ENCODE results near the gene LRRK1. TPM values are rescaled to one million over a fixed set of nuclear protein-coding genes. Genes with fewer than 3 reads are reported as not detected.
"Not testable (repeated sequence)": the region's sequence is repeated elsewhere in the genome, so short reads cannot be mapped to it uniquely, and the experiment has no call there.

Gene LRRK1
- total RNA-seq, 1 donor: 20.2 TPM

DNA sequence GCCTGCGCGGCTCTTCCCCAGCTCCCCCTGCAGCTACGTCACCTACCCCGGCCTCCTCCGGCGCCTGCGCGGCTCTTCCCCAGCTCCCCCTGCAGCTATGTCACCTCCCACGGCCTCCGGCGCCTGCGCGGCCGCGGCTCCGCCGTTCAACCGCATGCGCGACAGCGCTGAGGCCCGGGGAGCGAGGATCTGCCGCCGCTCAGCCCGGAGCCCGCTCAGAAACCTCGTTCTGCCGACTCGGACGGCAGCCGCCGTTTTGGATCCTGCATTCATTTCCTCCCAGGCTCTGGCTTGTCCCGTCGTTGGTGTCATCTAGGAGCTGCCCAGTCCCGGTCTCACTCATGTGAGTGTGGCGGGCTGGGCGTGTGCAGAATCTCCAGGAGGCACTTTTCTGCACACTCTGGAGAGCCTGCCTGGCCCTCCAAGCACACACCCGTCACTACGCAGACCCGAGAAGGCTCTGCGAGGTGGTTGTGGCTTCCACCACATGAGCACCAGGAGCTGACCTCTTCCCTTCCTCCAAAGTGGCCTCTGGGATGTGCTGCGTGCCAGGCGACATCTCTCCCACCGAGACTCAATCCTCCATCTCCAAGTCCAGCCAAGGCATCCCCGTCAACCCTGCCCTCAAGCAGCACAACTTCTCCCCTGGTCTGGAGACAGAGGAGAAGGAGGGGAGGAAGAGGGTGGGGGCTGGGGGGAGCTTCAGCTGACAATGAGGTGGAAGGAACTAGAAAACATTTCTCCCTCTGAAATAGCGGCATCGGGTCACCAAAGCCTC, 167.4 kb downstream of the LRRK1 start:
- peak in 1 of 3 donors; percentile 63 for DNase-seq (ENCODE audit: low read depth in 2 of 3, low spot score in 2 of 3)

DNA sequence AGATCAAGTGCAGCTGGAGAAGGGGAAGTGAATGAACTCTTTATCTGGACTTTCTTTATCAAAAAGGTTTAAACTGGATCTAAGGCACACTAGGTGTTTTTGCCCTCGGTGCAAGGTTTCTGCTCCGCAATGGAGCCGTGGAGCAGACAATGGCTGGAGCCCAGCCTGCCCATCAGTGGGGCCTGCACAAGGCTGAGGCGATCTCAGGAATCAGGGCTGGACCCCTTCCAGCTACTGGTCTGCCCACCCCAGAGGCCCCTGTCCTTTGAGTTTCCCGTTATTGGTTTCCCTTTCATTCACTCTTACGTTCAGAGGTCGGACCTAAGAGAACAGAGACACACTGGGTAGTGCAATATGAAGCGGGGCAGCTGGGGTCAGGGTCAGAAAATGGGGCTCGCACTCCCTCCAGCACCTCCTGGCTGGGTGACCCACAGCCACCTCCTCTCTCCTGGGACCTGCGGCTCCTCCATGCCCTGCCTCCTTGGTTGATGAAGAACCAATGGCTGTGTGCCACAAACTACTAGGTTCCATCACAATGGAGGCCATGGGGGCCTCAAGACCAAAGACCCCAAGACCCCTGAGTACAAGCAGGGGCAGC, 168.1 kb downstream of the LRRK1 start:
- no peak for DNase-seq (ENCODE audit: low read depth in 2 of 3, low spot score in 2 of 3)

DNA sequence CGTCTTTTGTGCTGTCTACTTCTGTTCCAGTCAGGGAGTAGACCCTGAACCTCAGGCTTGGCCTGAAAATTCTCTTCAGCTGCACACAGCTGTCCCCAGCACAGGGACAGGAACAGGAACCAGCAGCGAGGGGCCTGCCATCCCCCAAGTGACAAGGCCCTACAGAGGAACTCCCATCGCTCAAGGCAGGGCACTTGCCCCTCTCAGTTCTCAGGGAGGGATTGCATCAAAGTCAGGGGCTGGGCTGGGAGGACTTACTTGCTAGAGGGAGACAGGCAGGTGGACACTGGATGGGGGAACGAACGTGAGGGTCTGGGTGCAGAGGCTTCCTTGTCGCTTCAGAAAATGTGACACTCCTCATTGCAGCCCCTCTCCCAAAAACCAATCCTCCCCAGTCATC, 169.1 kb downstream of the LRRK1 start:
- DNase-seq (ENCODE audit: low read depth in 2 of 3, low spot score in 2 of 3): peak in 1 of 3 donors; percentile 53

DNA sequence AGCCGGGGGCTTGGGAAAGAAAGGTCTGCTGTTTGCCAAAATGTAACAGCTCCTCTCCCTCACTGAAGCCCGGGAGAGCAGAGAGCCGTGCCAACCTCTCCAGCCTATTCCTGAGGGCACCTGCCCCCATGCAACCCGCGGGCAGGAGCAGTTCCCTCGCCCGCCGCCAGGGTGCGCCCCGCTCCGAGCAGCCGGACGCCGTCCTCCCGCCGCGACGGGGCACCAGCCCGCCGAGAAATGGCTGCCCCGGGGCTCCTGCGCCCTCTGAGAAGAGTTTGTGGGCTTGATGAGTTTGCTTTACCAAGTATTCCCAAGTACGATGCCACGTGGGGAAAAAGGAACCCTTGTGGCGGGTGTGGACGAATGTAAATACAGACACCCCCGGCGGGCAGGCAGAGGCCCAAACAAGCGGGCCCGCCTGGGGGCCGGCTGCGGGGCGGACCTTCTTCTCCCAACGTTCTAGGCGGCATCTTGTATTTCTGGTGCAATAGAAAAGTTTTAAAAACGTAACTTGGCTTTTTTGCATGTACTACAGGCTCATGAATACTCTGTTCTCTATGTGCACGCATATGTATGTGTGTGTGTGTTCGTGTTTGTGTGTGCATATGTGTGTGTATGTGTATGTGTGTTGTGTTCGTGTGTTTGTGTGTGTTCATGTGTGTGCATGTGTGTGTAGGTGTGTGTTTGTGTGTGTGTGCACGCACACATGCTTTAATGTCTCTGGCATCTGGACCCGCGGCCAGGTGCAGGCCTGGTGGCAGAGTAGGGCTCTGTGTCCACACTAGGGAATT, 169.8 kb downstream of the LRRK1 start:
- peak; percentile 52 to 65 (median 61) for DNase-seq (ENCODE audit: low read depth in 2 of 3, low spot score in 2 of 3)

DNA sequence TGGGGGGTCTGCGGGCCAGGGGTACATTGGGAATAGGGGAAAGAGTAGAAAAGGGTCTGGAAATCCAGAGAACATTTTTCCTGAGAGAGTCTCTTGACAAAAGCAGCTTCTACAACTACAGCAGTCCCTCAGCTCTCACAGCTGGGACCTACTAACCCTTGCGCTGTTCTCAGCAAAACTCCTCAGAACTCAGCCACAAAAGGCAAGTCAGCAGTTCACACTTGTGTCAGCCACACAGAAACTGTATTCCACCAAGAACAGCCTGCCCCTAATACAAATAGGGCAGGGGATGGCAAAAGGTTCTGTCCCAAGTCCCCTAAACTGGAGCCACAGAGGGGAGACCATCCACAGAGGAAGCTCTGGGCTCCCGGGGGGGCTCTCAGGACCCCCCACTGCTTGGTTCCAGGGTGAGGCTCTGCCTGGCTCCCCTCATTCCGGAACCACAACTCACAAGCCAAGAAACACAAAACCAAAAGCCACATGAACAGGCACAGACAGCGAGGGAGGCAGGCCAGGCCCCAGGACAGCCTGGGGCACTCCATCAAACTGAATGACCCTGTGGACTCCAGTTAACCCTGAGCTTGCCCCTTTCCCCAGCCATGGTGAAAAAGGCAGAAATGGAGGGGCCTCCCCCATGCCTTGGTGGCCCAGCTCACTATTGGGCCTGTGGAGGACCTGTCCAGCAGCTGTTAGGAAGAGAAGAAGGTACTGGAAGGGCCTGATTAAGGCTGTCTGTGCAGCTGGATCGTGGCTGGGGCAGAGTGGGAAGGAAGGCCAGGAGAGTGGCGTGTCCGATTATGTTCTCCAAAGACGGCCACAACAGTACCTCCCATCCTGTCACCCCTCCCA, 170.6 kb downstream of the LRRK1 start:
- DNase-seq (ENCODE audit: low read depth in 2 of 3, low spot score in 2 of 3): no peak

DNA sequence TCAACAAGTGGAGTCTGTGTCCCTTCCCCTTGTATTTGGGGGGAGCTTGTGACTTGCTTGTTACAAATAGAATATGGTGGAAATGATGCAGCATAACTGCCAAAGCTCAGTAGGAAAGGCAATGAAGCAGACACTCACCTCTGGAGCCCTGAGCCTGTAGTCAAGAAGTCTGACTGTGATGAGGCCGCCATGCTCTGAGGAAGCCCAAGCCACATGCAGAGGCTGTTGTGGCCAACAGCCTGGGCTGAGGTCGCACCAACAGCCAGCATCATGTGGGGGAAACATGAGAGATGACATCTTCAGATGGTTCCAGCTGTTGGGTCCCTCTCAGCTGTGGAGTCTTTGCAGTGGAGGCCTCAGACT, 171.3 kb downstream of the LRRK1 start:
- DNase-seq (ENCODE audit: low read depth in 2 of 3, low spot score in 2 of 3): peak in 1 of 3 donors; percentile 38

DNA sequence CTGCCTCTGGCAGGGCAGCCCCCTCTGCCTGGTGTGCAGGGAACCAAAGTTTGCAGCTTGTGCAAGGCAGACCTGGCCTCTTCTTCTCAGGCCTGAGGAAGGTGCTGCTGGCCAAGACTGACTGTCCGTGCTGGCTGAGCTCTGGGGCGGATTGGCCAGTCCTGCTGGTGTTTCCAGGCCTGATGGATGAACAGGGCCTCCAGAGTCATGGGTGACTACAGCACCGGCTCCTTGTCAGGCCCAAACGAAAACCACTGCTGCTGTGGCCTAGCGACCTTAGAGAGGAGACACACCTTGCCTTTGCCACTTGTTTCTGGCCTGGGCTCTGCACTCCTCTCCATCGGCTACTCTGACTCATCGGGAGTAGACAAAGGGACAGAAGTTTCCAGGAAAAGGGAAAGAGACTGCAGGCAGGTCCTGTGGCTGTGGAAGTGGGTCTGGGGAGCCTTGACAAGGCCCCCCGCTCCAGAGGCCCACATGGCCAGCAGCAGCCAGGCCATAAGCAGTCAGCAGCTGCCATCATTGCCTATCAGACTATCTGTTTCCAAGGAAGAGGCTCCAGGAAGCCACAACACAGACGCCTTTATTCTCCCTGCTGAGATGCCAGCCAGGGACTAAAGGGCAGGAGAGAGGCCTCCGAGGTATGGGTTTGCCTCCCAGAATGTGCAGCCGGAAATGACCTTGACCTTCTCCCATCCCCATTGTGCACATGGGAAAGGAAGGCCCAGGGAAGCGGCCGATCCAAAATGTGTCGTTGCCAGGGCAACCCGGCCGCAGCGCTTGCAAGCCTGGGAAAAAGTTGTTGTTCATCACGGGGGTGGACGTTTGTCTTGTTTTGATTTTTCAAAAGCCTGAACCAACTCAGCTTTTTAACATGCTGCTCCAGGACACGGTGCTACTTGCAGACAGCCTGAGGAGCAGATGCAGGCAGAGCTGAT, 172.2 kb downstream of the LRRK1 start:
- no peak for DNase-seq (ENCODE audit: low read depth in 2 of 3, low spot score in 2 of 3)

DNA sequence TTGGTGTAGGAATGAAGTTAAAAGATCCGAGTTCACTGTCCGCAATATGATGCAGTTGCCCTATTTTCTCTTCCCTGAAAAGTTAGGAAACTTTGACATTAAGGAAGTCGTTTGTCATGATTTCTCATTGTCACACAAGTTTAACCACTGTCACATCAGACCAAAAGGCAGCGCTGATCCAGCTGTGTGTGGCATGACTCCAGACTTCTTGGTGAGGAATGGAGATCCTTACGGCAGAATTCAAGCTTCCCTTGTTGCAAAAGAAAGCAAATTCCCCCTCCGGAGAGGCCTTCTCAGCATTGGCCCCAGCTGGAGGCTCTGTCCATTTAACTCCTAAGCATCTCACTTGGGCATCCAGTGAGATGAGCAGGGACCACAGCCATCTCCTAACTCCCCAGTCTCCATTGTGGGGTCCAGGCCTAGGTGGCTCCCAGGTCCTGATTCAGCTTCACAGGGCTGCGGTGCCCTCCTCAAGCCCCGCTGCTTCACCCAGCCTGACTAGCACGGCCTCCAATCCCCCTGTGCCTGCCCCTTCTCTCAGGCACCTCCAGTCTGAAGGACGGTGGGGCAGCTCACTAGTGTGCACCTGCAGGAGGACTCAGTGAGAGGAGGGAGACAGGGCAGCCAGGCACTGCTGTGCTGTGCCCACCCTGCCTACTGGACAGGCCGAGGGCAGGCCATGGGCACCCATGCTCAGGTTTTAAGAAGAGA, 173.2 kb downstream of the LRRK1 start:
- no peak for DNase-seq (ENCODE audit: low read depth in 2 of 3, low spot score in 2 of 3)

DNA sequence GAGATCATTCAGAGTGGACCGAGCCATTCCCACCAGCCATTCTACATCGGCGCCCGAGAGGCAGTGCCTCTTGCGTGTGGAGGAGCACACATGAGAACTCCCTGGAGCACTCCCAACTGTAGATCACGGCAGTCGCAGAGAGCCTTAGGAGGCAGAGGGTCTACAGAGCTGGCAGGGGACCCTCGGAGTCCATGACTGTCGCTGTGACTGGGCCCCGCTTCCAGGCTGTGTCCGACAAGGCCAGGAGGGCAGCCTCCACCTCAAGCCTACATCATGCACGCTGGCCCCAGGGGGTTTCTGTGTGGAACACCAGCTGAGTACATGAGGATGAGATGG, 173.7 kb downstream of the LRRK1 start:
- DNase-seq (ENCODE audit: low read depth in 2 of 3, low spot score in 2 of 3): no peak

DNA sequence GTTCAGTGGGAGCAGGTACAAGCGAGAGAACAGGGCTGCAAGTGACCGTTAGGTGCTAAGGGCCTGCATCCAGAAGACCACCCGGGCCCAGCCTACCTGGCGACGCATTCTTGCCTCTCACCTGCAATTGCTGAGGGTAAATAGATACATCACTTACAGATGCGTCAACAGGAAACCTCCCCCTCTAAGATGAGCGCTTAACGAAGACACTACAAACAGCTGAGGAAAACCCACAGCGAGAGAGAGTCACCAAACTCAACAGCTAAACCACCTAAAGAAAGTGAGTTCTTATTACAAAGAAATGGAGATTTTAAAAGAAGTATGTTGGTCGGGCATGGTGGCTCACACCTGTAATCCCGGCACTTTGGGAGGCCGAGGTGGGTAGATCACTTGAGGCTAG, 174.8 kb downstream of the LRRK1 start:
- no peak for DNase-seq (ENCODE audit: low read depth in 2 of 3, low spot score in 2 of 3)

DNA sequence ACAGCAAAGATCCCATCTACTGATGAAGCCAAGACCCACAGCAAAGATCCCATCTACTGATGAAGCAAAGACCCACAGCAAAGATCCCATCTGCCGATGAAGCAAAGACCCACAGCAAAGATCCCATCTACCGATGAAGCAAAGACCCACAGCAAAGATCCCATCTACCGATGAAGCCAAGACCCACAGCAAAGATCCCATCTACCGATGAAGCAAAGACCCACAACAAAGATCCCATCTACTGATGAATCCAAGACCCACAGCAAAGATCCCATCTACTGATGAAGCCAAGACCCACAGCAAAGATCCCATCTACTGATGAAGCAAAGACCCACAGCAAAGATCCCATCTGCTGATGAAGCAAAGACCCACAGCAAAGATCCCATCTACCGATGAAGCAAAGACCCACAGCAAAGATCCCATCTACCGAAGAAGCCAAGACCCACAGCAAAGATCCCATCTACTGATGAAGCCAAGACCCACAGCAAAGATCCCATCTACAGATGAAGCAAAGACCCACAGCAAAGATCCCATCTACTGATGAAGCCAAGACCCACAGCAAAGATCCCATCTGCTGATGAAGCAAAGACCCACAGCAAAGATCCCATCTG, 176.7 kb downstream of the LRRK1 start:
- not testable (repeated sequence) for DNase-seq (ENCODE audit: low read depth in 2 of 3, low spot score in 2 of 3)

DNA sequence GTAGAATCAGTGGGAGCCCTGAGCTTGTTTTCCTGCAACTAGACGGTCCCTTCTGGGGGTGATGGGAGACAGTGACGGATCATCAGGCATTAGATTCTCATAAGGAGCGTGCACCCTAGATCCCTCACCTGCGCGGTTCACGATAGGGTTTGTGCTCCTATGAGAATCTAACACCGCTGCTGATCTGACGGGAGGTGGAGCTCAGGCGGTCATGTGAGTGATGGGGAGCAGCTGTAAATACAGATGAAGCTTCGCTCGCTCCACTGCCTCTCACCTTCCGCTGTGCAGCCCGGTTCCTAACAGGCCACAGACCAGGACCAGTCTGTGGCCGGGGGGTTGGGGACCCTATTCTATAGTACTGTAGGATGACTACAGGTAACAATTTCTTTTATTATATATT, 178.0 kb downstream of the LRRK1 start:
- DNase-seq (ENCODE audit: low read depth in 2 of 3, low spot score in 2 of 3): no peak

DNA sequence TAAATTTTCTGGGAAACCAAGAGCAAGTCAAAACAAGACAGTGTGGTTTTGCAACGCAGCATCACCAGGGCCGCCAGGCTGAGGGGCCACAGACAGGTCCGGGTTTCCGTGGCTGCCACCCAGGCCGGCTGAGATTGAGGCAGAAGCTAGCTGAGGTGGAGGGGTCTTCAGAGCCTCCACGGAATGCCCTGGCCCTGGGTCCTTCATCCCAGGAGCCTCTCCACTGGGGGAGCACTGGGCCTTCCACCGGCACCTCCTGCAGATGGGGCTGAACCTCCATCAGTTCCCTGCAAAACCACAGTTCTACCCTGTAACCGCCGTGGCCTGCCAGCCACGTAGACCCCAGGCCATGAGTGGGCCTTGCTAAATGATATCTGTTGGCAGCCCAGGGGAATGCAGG, 180.0 kb downstream of the LRRK1 start:
- DNase-seq (ENCODE audit: low read depth in 2 of 3, low spot score in 2 of 3): no peak

DNA sequence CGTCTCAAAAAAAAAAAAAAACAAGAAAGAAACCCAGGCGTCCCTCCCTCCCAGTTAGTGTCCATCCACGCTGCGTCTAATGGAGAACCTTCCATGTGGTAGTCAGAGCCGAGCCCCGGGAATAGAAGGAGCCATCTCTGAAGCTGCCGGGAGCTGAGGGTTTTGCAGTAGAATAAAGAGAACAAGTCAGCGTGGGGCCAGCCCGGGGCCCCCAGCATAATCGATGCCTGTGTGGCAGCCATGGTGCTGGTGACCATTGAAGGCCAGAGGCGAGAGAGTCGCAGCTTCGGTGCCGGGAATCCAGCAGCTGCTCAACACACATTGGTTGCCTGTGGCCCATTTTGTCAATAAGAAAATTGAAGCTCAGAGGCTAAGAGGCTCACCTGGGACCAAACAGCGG, 181.0 kb downstream of the LRRK1 start:
- DNase-seq (ENCODE audit: low read depth in 2 of 3, low spot score in 2 of 3): no peak

DNA sequence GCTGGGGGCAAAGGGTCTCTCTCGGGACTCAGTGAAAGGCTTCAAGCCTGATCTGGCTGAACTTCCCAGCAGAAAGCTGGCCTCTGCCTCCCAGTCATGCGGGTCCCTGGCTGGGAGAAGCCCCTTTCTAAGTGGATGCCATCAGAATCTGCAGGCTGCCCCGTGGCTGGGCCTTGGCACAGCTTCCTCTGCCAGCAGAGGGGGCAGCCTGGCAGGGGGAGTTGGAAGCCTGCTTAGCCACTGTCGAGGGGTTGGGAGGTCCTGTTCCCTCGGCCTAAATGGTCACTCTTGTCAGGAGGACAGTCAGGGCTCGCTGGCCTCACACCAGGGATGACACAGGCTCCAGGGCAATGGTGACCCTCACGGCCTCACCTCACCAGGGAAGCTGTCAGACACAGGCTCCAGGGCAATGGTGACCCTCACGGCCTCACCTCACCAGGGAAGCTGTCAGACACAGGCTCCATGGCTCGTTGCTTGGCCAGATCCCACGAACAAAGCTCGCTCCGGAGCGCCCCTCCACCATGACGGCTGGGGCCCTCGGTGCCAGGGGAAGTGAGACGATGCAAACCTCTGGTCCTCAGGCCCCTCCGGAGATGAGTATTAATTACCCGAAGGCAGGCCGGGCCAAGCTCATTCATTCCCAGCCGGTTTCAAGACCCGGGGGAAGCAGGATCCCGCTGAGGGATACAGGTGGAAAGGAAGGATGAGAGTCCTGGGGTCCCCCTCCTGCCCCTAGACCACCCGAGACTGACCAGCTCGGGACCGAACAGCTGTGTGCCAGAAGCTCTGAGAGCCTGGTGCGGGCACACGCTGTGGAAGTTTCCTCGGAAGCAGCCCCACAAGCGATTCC, 181.7 kb downstream of the LRRK1 start:
- no peak for DNase-seq (ENCODE audit: low read depth in 2 of 3, low spot score in 2 of 3)

DNA sequence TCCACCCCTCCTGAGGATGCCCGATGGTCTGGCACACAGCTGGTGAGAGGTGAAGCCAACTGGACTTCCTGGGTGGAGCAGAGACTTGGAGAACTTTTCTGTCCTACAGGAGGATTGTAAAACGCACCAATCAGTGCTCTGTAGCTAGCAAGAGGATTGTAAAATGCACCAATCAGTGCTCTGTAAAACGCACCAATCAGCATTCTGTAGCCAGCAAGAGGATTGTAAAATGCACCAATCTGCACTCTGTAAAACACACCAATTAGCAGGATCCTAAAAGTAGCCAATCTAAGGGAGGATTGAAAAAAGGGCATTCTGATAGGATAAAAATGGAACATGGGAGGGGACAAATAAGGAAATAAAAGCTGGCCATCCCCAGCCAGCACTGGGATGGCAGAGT, 182.5 kb downstream of the LRRK1 start:
- DNase-seq (ENCODE audit: low read depth in 2 of 3, low spot score in 2 of 3): no peak

DNA sequence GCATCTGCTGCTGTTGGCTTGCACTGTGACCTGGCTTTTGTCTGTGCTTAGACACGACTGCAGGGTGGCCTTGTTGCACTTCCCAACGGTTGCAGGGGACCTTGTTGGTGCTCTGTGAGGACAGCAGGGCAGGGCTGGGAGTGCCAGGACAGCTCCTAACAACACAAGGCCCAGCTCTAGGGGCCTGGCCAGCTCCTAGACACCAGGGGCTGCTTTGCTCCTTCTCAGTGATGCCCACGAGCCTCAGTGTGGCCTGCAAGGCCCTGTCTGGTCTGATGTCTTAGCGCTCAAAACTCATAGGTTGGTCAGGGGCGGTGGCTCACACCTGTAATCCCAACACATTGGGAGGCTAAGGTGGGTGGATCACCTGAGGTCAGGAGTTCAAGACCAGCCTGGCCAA, 183.6 kb downstream of the LRRK1 start:
- no peak for DNase-seq (ENCODE audit: low read depth in 2 of 3, low spot score in 2 of 3)

DNA sequence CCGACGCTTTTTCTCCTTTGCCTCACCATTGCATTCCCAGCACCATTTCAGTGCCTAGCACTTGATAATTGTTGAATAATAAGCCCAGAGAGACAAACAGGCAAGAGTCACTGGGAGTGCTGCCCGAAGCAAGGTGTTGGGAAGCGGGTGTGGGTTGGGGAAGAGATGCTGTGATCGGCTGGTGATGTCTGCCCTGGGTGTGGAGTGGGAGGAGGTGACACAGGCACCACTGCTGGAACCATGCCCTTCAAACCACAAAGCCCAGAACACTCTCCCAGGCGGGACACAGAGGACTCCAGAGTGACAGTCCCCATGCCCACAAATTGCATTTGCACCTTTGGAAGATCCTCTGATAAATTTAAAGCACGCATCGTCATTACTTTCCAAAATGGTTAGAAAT, 184.4 kb downstream of the LRRK1 start:
- no peak for DNase-seq (ENCODE audit: low read depth in 2 of 3, low spot score in 2 of 3)

Measured in hematopoietic multipotent progenitor cell (in vitro differentiated cells).